Immature natural killer cell (primary cell): ENCODE measurements around the gene HMX3. TPM values are rescaled to one million over a fixed set of nuclear protein-coding genes. Genes with fewer than 3 reads are reported as not detected.
A peak's percentile ranks its signal among the peaks of the same experiment; 100 is the strongest.

Experiments used
- DNase-seq, 3 donors: peaks; one replicate each; pipeline ENCODE4 v3.0.0; 2022; ENCODE audit warnings: mixed read lengths in 1 of 3
- H3K27ac Mint-ChIP-seq, 6 donors: one replicate each; pipeline ENCODE4 v1.8.0; 2020; ENCODE audit warnings: mixed read lengths in 6 of 6, mild to moderate bottlenecking in 5 of 6, inconsistent platforms in 4 of 6, moderate library complexity in 3 of 6
- H3K27me3 Mint-ChIP-seq, 3 donors: one replicate each; pipeline ENCODE4 v1.8.0; 2020 to 2021; ENCODE audit warnings: low read depth in 3 of 3, mild to moderate bottlenecking in 3 of 3, mixed read lengths in 3 of 3, moderate library complexity in 3 of 3, inconsistent platforms in 1 of 3
- H3K36me3 Mint-ChIP-seq, 3 donors: one replicate each; pipeline ENCODE4 v1.8.0; 2020; ENCODE audit warnings: mixed read lengths in 3 of 3, inconsistent platforms in 2 of 3, mild to moderate bottlenecking in 2 of 3
- H3K4me1 Mint-ChIP-seq, 2 donors: one replicate each; pipeline ENCODE4 v1.8.0; 2020; ENCODE audit warnings: inconsistent platforms in 2 of 2, mild to moderate bottlenecking in 2 of 2, mixed read lengths in 2 of 2, moderate library complexity in 1 of 2
- H3K4me3 Mint-ChIP-seq, 5 donors: one replicate each; pipeline ENCODE4 v1.8.0; 2020; ENCODE audit warnings: mild to moderate bottlenecking in 5 of 5, mixed read lengths in 5 of 5, inconsistent platforms in 3 of 5, moderate library complexity in 3 of 5
- H3K9me3 Mint-ChIP-seq, 6 donors: one replicate each; pipeline ENCODE4 v1.8.0; 2020; ENCODE audit warnings: mild to moderate bottlenecking in 6 of 6, mixed read lengths in 6 of 6, inconsistent platforms in 4 of 6, moderate library complexity in 3 of 6
- polyA plus RNA-seq, 3 donors: library from polyadenylated mRNA; unstranded; fragments of 300-500 nt; fragmentation: Illumina TruSeq; gene quantifications; one replicate each; pipeline ENCODE4 v1.2.3, GENCODE V29; 2021

The HMX3 gene
- polyA plus RNA-seq, 3 donors from 2014 or later: not detected

GRCh38 chr10:123146894-123147634 is 11.3 kb downstream of the HMX3 start:
- Mint-ChIP-seq H3K4me3 (peak overlapping the region in 3 of 5 donors; percentile 38 to 60 (median 59)), H3K9me3 (no peaks in the 10 kb centered on the region), H3K27ac (no peak overlapping the region), H3K27me3 (peaks cover 46 to 61% (median 50%) of the 10 kb centered on the region in 3 donors), H3K36me3 (peaks cover 0 to 7% (median 0%) of the 10 kb centered on the region in 3 donors), H3K4me1 (peaks cover 25 to 32% of the 10 kb centered on the region in 2 donors)
- no peak for DNase-seq

- no peak for DNase-seq
- H3K4me1 Mint-ChIP-seq: peaks cover 25 to 32% of the 10 kb centered on the region in 2 donors
- peaks cover 0 to 7% (median 0%) of the 10 kb centered on the region in 3 donors for H3K36me3 Mint-ChIP-seq
- peak within 1 kb of the TSS; percentile 38 to 65 (median 54) for H3K4me3 Mint-ChIP-seq
- no peaks in the 10 kb centered on the region for H3K9me3 Mint-ChIP-seq
- H3K27me3 Mint-ChIP-seq: peaks cover 45 to 66% (median 54%) of the 10 kb centered on the region in 3 donors
- H3K27ac Mint-ChIP-seq: peak within 1 kb of the TSS in 1 of 6 donors; percentile 61
These were observed 12.1 kb downstream of the HMX3 start, which contains the start of gene HMX2 for GRCh38 chr10:123147635-123148413. HMX2 (plus strand) TSS chr10:123148136; CDS start chr10:123148379, 243 bp downstream.

DNA sequence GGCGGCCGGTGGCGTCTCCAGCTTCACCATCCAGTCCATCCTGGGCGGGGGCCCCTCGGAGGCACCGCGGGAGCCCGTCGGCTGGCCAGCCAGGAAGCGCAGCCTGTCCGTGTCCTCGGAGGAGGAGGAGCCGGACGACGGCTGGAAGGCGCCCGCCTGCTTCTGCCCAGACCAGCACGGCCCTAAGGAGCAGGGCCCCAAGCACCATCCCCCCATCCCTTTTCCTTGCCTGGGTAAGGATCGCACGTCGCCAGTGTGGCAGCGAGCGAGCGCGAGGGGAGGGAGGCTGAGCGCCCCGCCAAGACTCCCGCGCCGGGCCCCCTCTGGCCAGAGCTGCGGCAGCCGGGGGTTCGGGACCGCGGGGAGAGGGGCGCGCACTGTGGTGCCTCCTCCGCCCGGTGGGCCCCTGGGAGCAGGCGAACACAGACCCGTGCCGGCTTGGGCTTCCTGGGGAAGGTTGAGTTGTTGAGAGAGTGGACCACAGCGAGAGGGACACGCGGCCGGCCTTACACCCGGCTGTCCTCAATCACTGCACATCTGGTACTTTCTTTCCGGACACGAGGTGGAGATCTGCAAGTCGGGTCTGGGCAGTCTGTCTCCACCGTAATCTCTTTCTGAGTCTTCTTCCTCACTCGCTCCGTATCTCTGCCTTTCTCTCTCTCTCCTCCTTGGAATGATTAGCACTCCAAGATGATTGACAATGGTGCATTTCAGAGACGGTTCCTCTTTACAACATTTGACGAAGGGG is 12.8 kb downstream of the HMX3 start:
- Mint-ChIP-seq H3K27ac (peak overlapping the region in 1 of 6 donors; percentile 61), H3K4me3 (peak overlapping the region; percentile 38 to 65 (median 47)), H3K36me3 (peaks cover 0 to 7% (median 0%) of the 10 kb centered on the region in 3 donors), H3K9me3 (no peaks in the 10 kb centered on the region), H3K27me3 (peaks cover 43 to 63% (median 54%) of the 10 kb centered on the region in 3 donors), H3K4me1 (peaks cover 26 to 36% of the 10 kb centered on the region in 2 donors)
- no peak for DNase-seq

DNA sequence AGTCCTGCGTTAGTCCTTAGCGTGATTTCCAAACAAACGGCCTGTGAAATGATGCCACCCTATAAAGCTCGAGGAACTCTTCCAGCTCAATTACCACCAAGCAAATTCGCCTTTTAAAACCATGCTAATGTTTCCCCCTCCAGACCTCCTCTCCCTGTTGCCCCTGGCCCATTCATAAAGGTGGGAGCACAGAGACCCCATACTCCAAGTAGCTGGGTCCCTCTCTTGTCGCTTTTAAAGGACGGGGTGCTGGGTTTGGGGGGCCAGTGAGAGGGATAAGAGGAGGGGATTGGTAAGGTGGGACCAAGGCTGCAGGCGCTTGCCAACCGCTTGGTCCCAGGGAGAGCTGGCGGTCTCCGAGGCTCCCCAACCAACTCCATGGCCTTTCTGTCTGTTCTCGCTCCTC is 13.4 kb downstream of the HMX3 start:
- no peak for DNase-seq
- Mint-ChIP-seq H3K36me3 (peaks cover 0 to 7% (median 0%) of the 10 kb centered on the region in 3 donors), H3K27me3 (peaks cover 41 to 63% (median 57%) of the 10 kb centered on the region in 3 donors), H3K4me3 (peak overlapping the region; percentile 38 to 65 (median 47)), H3K4me1 (peaks cover 31 to 42% of the 10 kb centered on the region in 2 donors), H3K27ac (peak overlapping the region in 1 of 6 donors; percentile 61), H3K9me3 (no peaks in the 10 kb centered on the region)

GRCh38 chr10:123149568-123150270 is 13.9 kb downstream of the HMX3 start:
- Mint-ChIP-seq H3K4me3 (peak overlapping the region; percentile 36 to 57 (median 49)), H3K4me1 (peaks cover 33 to 44% of the 10 kb centered on the region in 2 donors), H3K27me3 (peaks cover 37 to 60% (median 54%) of the 10 kb centered on the region in 3 donors), H3K27ac (no peak overlapping the region), H3K36me3 (peaks cover 0 to 7% (median 0%) of the 10 kb centered on the region in 3 donors), H3K9me3 (no peaks in the 10 kb centered on the region)
- DNase-seq: no peak

- Mint-ChIP-seq H3K36me3 (peaks cover 0 to 7% (median 0%) of the 10 kb centered on the region in 3 donors), H3K27ac (no peak overlapping the region), H3K27me3 (peaks cover 32 to 56% (median 47%) of the 10 kb centered on the region in 3 donors), H3K9me3 (no peaks in the 10 kb centered on the region), H3K4me3 (peak overlapping the region; percentile 33 to 57 (median 49)), H3K4me1 (peaks cover 39 to 50% of the 10 kb centered on the region in 2 donors)
- DNase-seq: no peak
These were observed 14.7 kb downstream of the HMX3 start for GRCh38 chr10:123150271-123150985.

DNA sequence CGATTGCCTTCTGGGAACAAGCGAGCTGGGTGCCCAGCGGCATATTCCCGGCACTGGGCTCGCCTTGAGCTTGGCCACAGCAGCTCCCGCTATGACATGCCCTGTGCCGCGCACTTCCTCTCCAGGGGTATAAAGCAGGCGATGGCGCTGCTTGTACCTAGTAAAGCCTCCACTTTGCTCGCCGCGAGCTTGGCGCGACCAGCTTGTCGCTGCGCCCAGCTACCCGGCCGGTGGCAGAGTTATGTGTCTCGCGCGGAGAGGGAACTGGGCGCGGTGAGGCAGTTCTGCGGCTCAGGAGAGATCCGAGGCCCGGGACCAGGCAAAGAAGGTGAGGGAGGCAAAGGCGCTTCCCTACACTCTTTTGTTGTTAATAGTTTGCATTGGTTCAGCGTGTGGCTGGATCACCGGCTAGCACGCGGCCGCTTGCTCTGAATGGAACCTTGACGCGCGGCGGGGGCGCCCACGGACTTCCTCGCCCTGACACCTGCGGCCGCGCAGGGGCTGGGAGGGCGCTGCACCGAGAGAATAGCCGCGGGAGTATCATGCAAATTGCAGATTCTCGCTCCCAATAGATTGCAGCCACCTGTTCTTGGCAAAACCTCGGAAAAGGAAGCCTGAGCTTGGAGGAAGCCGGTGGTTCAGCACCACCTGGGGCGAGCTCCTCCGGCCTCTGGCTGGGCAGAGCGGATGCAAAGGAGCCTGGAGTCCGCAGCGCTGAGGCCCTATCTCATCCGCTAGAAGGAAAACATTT is 15.4 kb downstream of the HMX3 start:
- no peak for DNase-seq
- Mint-ChIP-seq H3K4me1 (peaks cover 45 to 58% of the 10 kb centered on the region in 2 donors), H3K9me3 (no peaks in the 10 kb centered on the region), H3K27ac (no peak overlapping the region), H3K27me3 (peaks cover 32 to 49% (median 43%) of the 10 kb centered on the region in 3 donors), H3K36me3 (peaks cover 2 to 9% (median 2%) of the 10 kb centered on the region in 3 donors), H3K4me3 (peak overlapping the region in 1 of 5 donors; percentile 44)

- peaks cover 31 to 49% (median 42%) of the 10 kb centered on the region in 3 donors for H3K27me3 Mint-ChIP-seq
- peaks cover 48 to 62% of the 10 kb centered on the region in 2 donors for H3K4me1 Mint-ChIP-seq
- H3K36me3 Mint-ChIP-seq: peaks cover 5 to 12% (median 8%) of the 10 kb centered on the region in 3 donors
- DNase-seq: no peak
- H3K27ac Mint-ChIP-seq: no peak overlapping the region
- H3K4me3 Mint-ChIP-seq: peak overlapping the region in 1 of 5 donors; percentile 44
- no peaks in the 10 kb centered on the region for H3K9me3 Mint-ChIP-seq
These were observed 16.0 kb downstream of the HMX3 start for GRCh38 chr10:123151737-123152135.

- peak overlapping the region; percentile 99 to 100 (median 99) for H3K4me3 Mint-ChIP-seq
- no peaks in the 10 kb centered on the region for H3K9me3 Mint-ChIP-seq
- H3K27ac Mint-ChIP-seq: peak overlapping the region; percentile 94 to 99 (median 98)
- H3K27me3 Mint-ChIP-seq: peaks cover 24 to 45% (median 35%) of the 10 kb centered on the region in 3 donors
- DNase-seq: no peak
- H3K36me3 Mint-ChIP-seq: peaks cover 17 to 26% (median 18%) of the 10 kb centered on the region in 3 donors
- H3K4me1 Mint-ChIP-seq: peaks cover 63 to 74% of the 10 kb centered on the region in 2 donors
These were observed 17.8 kb downstream of the HMX3 start for GRCh38 chr10:123153486-123154091.

- Mint-ChIP-seq H3K4me1 (peaks cover 63 to 74% of the 10 kb centered on the region in 2 donors), H3K4me3 (peak within 1 kb of the TSS; percentile 99 to 100 (median 99)), H3K27me3 (peaks cover 22 to 40% (median 29%) of the 10 kb centered on the region in 3 donors), H3K36me3 (peaks cover 14 to 28% (median 17%) of the 10 kb centered on the region in 3 donors), H3K27ac (peak within 1 kb of the TSS; percentile 94 to 99 (median 98)), H3K9me3 (no peaks in the 10 kb centered on the region)
- peak; percentile 96 for DNase-seq
These were observed 18.4 kb downstream of the HMX3 start, which contains the start of gene BUB3 for GRCh38 chr10:123154092-123154710. BUB3 (plus strand) TSS chr10:123154402; CDS start chr10:123154918, 516 bp downstream.
